ENCODE data around the gene PPWD1.

The PPWD1 gene

DNA sequence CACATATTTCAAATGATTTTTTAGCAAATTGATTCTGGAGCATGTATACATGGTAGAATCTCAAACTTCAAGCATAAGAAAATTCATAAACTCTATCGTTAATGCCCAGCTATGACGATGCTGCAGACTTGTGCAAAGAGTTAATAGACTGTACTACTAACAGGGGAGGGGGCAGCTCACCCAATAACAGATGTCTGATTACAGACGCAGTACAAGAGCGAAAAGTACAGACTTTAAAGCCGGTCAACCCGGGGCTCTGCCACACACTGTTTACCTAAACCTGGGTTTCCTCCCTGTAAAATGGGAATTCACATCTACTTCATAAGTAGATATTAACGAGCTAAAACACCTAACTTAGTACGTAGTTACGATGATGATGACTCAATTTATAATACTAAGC lies 60.4 kb downstream of the PPWD1 start:
- H3K27ac ChIP-seq (ENCODE audit: low read depth, low read length): no peak overlapping the region
- H3K36me3 ChIP-seq (ENCODE audit: control insufficient read depth, insufficient read depth, low read length): no peaks in the 10 kb centered on the region
- peak overlapping the region; percentile 96 for H3K4me3 ChIP-seq (ENCODE audit: low read depth, low read length)
- H3K9me3 ChIP-seq (ENCODE audit: control insufficient read depth, insufficient read depth, low read depth, low read length): no peaks in the 10 kb centered on the region
- peaks cover 8% of the 10 kb centered on the region for H3K4me1 ChIP-seq (ENCODE audit: control insufficient read depth, insufficient read depth, low read length)
- H3K27me3 ChIP-seq (ENCODE audit: control insufficient read depth, insufficient read depth, low read length): no peaks in the 10 kb centered on the region
- H3K9ac ChIP-seq (ENCODE audit: low read length): peak overlapping the region; percentile 80

DNA sequence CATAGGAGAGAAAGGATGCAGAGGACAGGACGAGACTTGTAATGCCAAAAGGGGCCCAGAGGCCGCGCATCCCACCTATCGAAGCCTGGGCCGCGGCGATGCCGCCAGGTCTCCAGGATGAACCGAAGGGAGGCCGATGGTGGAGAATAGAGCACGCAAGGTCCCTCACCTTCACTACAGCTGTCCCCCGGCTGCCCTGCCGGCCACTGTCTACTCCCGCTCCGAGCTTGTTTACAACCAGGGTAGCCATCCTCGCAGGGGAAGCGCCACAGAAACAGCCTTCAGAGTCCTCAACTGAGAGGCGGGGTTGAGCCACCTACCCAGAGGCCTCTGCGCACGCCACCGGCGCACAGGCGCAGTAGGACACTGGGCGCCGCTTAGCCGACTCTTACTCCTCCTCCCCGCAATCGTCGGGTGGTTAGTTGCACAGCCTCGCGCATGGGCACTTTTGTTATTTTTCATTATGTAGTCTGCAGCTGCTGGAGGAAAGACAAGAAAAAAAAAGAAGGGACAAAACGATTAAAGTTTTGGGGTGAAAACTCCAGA lies 61.0 kb downstream of the PPWD1 start, which contains the start of gene TRIM23:
Gene TRIM23, minus strand, starts transcription at position 309 of the 546 bp plus-strand sequence. Its CDS starts 59 bp downstream, at position 250.
- Histone ChIP-seq H3K4me3 (ENCODE audit: low read depth, low read length) (peak within 1 kb of the TSS; percentile 96), H3K9ac (ENCODE audit: low read length) (peak within 1 kb of the TSS; percentile 80), H3K9me3 (ENCODE audit: control insufficient read depth, insufficient read depth, low read depth, low read length) (no peaks in the 10 kb centered on the region), H3K27me3 (ENCODE audit: control insufficient read depth, insufficient read depth, low read length) (no peaks in the 10 kb centered on the region), H3K36me3 (ENCODE audit: control insufficient read depth, insufficient read depth, low read length) (peaks cover under 1% of the 10 kb centered on the region; the same call in 1 of the 2 replicates), H3K4me1 (ENCODE audit: control insufficient read depth, insufficient read depth, low read length) (peaks cover 8% of the 10 kb centered on the region), H3K27ac (ENCODE audit: low read depth, low read length) (0 out of 2 replicates have a peak within 1 kb of the TSS, but pooled peaks have one; percentile 49)

DNA sequence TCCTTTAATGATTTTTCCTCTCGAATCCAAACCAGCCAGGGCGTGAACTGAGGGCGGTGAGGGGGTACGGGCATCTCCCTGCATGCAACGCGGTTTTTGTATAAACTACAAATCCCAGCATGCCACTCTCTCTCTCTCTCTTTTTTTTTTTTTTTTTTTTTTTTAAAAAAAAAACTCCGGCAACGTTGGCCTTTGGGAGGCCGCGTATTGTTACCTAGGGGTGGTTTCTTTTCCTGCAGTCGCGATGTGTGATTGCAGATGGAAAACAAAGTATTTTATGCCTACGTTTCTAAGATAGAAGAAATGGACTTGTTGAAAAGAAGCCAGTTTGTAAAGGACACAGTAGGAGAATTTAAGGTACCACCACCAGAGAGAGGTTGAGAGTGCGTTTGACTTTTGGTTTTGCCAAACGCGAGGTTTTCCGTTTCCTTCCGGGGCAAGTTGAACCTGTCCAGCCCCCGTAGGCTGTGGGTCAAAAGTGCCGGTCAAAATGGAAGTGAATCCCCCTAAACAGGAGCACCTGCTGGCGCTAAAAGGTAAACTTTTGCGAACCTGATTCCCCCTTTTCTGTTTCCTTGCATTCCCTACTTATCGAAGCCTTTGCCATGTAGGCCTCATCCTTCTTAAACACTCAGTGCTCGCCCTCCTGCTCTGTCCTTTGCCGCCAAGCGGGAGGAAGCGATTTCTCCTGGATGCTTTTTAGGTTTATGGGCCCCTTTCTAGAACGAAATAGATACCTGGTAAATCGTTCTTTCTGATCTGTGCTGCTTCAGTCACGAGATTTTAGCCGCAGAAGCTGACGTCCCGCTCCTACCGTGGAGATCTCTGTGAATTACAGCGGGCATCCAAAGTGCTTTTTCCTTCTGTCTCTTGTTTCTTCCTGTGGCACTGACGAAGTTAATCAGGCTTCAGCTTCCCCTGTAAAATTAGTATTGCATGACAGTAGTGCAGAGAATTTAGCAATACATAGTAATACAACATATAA lies 61.8 kb downstream of the PPWD1 start, which contains the start of the genes SHLD3 and TRAPPC13:
Gene SHLD3, plus strand, starts transcription at position 457 of the 985 bp plus-strand sequence. CDS start 4,561 bp downstream, outside the sequence.
Gene TRAPPC13, plus strand, starts transcription at position 457 of the 985 bp plus-strand sequence. Its CDS starts 34 bp downstream, at position 491.
- H3K9me3 ChIP-seq (ENCODE audit: control insufficient read depth, insufficient read depth, low read depth, low read length): no peaks in the 10 kb centered on the region

DNA sequence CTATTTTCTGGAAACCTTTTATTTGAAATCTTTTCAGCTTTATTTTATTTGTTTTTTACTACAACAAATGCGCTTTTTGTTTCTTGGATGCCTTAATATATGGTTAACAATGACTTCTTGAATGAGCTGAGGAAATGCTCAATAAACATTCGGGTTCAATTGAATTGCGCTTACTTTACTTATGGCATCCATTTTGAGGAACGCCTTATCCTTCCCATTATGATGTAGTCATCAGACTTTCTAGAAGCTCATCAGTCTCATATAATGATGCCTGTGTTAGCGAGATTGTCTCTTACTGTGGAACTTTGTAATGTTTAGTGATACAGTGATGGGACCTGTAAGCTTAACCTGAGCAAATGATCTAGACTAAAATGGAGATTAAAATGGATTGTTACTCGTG lies 62.6 kb downstream of the PPWD1 start:
- Histone ChIP-seq H3K27me3 (ENCODE audit: control insufficient read depth, insufficient read depth, low read length) (no peaks in the 10 kb centered on the region), H3K4me3 (ENCODE audit: low read depth, low read length) (peak overlapping the region; percentile 96), H3K4me1 (ENCODE audit: control insufficient read depth, insufficient read depth, low read length) (peaks cover 8% of the 10 kb centered on the region), H3K27ac (ENCODE audit: low read depth, low read length) (no peak overlapping the region), H3K9ac (ENCODE audit: low read length) (no peak overlapping the region), H3K9me3 (ENCODE audit: control insufficient read depth, insufficient read depth, low read depth, low read length) (no peaks in the 10 kb centered on the region), H3K36me3 (ENCODE audit: control insufficient read depth, insufficient read depth, low read length) (peaks cover 10% of the 10 kb centered on the region)

More for the DNA sequence above, 61.8 kb downstream of the PPWD1 start, which contains the start of the genes SHLD3 and TRAPPC13:
- H3K36me3 ChIP-seq (ENCODE audit: control insufficient read depth, insufficient read depth, low read length): peaks cover 8% of the 10 kb centered on the region
- H3K9ac ChIP-seq (ENCODE audit: low read length): peak within 1 kb of the TSS; percentile 80
- 0 out of 2 replicates have a peak within 1 kb of the TSS, but pooled peaks have one; percentile 49 for H3K27ac ChIP-seq (ENCODE audit: low read depth, low read length)
- H3K4me3 ChIP-seq (ENCODE audit: low read depth, low read length): peak within 1 kb of the TSS; percentile 96
- H3K4me1 ChIP-seq (ENCODE audit: control insufficient read depth, insufficient read depth, low read length): peaks cover 8% of the 10 kb centered on the region
- no peaks in the 10 kb centered on the region for H3K27me3 ChIP-seq (ENCODE audit: control insufficient read depth, insufficient read depth, low read length)

DNA sequence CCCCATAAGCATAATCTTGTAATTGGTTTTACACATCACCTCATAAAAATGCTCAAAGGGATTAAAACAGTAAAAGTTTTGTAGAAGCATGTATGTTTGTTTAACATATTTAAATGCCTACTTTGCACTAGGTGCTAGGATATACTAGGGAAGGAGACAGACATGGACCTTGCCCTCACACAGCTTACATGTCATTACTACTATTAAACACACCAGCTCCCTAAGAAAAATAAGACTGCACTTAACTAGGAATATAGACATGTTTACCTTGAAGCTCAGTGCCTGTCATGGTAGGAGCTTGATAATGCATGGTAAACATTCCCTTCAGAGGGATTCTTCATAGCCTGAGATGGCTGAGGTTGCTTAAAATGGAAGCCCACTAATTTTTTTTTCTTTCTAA lies 67.9 kb downstream of the PPWD1 start:
- Histone ChIP-seq H3K27me3 (ENCODE audit: control insufficient read depth, insufficient read depth, low read length) (no peaks in the 10 kb centered on the region), H3K4me3 (ENCODE audit: low read depth, low read length) (no peak overlapping the region), H3K9ac (ENCODE audit: low read length) (no peak overlapping the region), H3K36me3 (ENCODE audit: control insufficient read depth, insufficient read depth, low read length) (peaks cover 13% of the 10 kb centered on the region), H3K27ac (ENCODE audit: low read depth, low read length) (no peak overlapping the region), H3K9me3 (ENCODE audit: control insufficient read depth, insufficient read depth, low read depth, low read length) (no peaks in the 10 kb centered on the region), H3K4me1 (ENCODE audit: control insufficient read depth, insufficient read depth, low read length) (peaks cover under 1% of the 10 kb centered on the region; the same call in 1 of the 2 replicates)
